ENCODE measurements around the gene EZH2.

EZH2 gene

GRCh38 chr7:148847815-148848734 is 36.0 kb downstream of the EZH2 start:
- H3K4me3 ChIP-seq (ENCODE audit: low read depth in 1 of 2, low read length in 2 of 2), result no peak overlapping the region
- no peaks in the 10 kb centered on the region for H3K36me3 ChIP-seq (ENCODE audit: control insufficient read depth in 1 of 2, insufficient read depth in 2 of 2, low read length in 2 of 2)
- H3K9ac ChIP-seq (ENCODE audit: low read depth in 1 of 2, low read length in 2 of 2), result no peak overlapping the region
- H3K27ac ChIP-seq (ENCODE audit: low read depth, low read length), result no peak overlapping the region
- H3K4me1 ChIP-seq (ENCODE audit: control insufficient read depth in 1 of 2, insufficient read depth in 2 of 2, low read length in 2 of 2), result peaks cover 0 to 3% of the 10 kb centered on the region in 2 donors
- H3K9me3 ChIP-seq (ENCODE audit: control insufficient read depth in 1 of 2, low read length in 2 of 2), result no peaks in the 10 kb centered on the region
- no peaks in the 10 kb centered on the region for H3K27me3 ChIP-seq (ENCODE audit: control insufficient read depth in 1 of 2, insufficient read depth in 2 of 2, low read length in 2 of 2)

- H3K4me1 ChIP-seq (ENCODE audit: control insufficient read depth in 1 of 2, insufficient read depth in 2 of 2, low read length in 2 of 2), result peaks cover 0 to 5% of the 10 kb centered on the region in 2 donors
- no peaks in the 10 kb centered on the region for H3K27me3 ChIP-seq (ENCODE audit: control insufficient read depth in 1 of 2, insufficient read depth in 2 of 2, low read length in 2 of 2)
- H3K4me3 ChIP-seq (ENCODE audit: low read depth in 1 of 2, low read length in 2 of 2), result no peak overlapping the region
- H3K36me3 ChIP-seq (ENCODE audit: control insufficient read depth in 1 of 2, insufficient read depth in 2 of 2, low read length in 2 of 2), result peaks cover 0 to 2% of the 10 kb centered on the region in 2 donors
- no peaks in the 10 kb centered on the region for H3K9me3 ChIP-seq (ENCODE audit: control insufficient read depth in 1 of 2, low read length in 2 of 2)
- H3K9ac ChIP-seq (ENCODE audit: low read depth in 1 of 2, low read length in 2 of 2), result no peak overlapping the region
- H3K27ac ChIP-seq (ENCODE audit: low read depth, low read length), result no peak overlapping the region
Measured at GRCh38 chr7:148838905-148839304, 45.2 kb downstream of the EZH2 start.

DNA sequence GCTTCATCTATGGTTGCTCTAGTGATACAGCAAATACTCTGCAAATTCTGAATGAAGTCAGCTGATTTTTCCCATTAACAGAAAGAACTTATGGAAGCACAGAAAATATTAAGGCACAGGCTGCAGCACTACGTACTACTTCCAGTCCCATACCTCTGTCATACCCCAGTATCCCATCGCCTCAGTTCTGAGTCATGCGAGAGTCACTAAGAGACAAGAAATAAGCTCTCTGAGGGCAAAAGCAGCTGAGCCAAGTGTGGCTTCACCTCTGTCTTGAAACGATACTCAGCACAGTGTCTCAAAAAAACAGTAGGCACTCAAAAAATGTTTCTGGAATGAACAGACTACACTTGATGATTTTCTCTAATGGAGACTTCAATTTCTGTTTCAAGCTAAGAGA is 48.2 kb downstream of the EZH2 start:
- H3K27ac ChIP-seq (ENCODE audit: low read depth, low read length), result no peak overlapping the region
- H3K36me3 ChIP-seq (ENCODE audit: control insufficient read depth in 1 of 2, insufficient read depth in 2 of 2, low read length in 2 of 2), result peaks cover 0 to 2% of the 10 kb centered on the region in 2 donors
- no peak overlapping the region for H3K4me3 ChIP-seq (ENCODE audit: low read depth in 1 of 2, low read length in 2 of 2)
- peaks cover 0 to 5% of the 10 kb centered on the region in 2 donors for H3K4me1 ChIP-seq (ENCODE audit: control insufficient read depth in 1 of 2, insufficient read depth in 2 of 2, low read length in 2 of 2)
- no peak overlapping the region for H3K9ac ChIP-seq (ENCODE audit: low read depth in 1 of 2, low read length in 2 of 2)
- no peaks in the 10 kb centered on the region for H3K27me3 ChIP-seq (ENCODE audit: control insufficient read depth in 1 of 2, insufficient read depth in 2 of 2, low read length in 2 of 2)
- no peaks in the 10 kb centered on the region for H3K9me3 ChIP-seq (ENCODE audit: control insufficient read depth in 1 of 2, low read length in 2 of 2)

DNA sequence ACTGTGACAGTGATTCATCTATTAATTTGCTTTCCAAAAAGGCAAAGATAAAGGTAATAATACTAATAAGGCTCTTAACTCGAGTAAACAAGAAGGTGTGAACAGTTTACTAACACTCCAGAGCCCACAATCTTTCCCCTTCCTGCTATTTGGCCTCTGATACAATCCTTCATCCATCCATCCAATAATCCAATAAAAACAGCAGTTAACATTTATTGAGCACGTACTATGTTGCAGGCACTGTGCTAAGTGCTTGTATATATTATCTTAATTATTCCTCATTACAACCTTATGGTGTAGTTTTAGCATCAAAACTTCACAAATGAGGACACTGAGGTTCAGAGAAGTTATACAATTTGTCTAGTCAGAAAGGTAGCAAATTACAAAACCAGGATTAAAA is 49.5 kb downstream of the EZH2 start:
- H3K4me1 ChIP-seq (ENCODE audit: control insufficient read depth in 1 of 2, insufficient read depth in 2 of 2, low read length in 2 of 2), result no peaks in the 10 kb centered on the region
- H3K27ac ChIP-seq (ENCODE audit: low read depth, low read length), result no peak overlapping the region
- no peak overlapping the region for H3K9ac ChIP-seq (ENCODE audit: low read depth in 1 of 2, low read length in 2 of 2)
- no peak overlapping the region for H3K4me3 ChIP-seq (ENCODE audit: low read depth in 1 of 2, low read length in 2 of 2)
- H3K36me3 ChIP-seq (ENCODE audit: control insufficient read depth in 1 of 2, insufficient read depth in 2 of 2, low read length in 2 of 2), result peaks cover 0 to 2% of the 10 kb centered on the region in 2 donors
- no peaks in the 10 kb centered on the region for H3K27me3 ChIP-seq (ENCODE audit: control insufficient read depth in 1 of 2, insufficient read depth in 2 of 2, low read length in 2 of 2)
- no peaks in the 10 kb centered on the region for H3K9me3 ChIP-seq (ENCODE audit: control insufficient read depth in 1 of 2, low read length in 2 of 2)

- H3K36me3 ChIP-seq (ENCODE audit: control insufficient read depth in 1 of 2, insufficient read depth in 2 of 2, low read length in 2 of 2), result peaks cover 7 to 16% of the 10 kb centered on the region in 2 donors
- no peaks in the 10 kb centered on the region for H3K9me3 ChIP-seq (ENCODE audit: control insufficient read depth in 1 of 2, low read length in 2 of 2)
- no peak overlapping the region for H3K4me3 ChIP-seq (ENCODE audit: low read depth in 1 of 2, low read length in 2 of 2)
- H3K27ac ChIP-seq (ENCODE audit: low read depth, low read length), result no peak overlapping the region
- no peaks in the 10 kb centered on the region for H3K27me3 ChIP-seq (ENCODE audit: control insufficient read depth in 1 of 2, insufficient read depth in 2 of 2, low read length in 2 of 2)
- H3K4me1 ChIP-seq (ENCODE audit: control insufficient read depth in 1 of 2, insufficient read depth in 2 of 2, low read length in 2 of 2), result no peaks in the 10 kb centered on the region
- H3K9ac ChIP-seq (ENCODE audit: low read depth in 1 of 2, low read length in 2 of 2), result no peak overlapping the region
Measured at GRCh38 chr7:148831782-148832181, 52.3 kb downstream of the EZH2 start.

DNA sequence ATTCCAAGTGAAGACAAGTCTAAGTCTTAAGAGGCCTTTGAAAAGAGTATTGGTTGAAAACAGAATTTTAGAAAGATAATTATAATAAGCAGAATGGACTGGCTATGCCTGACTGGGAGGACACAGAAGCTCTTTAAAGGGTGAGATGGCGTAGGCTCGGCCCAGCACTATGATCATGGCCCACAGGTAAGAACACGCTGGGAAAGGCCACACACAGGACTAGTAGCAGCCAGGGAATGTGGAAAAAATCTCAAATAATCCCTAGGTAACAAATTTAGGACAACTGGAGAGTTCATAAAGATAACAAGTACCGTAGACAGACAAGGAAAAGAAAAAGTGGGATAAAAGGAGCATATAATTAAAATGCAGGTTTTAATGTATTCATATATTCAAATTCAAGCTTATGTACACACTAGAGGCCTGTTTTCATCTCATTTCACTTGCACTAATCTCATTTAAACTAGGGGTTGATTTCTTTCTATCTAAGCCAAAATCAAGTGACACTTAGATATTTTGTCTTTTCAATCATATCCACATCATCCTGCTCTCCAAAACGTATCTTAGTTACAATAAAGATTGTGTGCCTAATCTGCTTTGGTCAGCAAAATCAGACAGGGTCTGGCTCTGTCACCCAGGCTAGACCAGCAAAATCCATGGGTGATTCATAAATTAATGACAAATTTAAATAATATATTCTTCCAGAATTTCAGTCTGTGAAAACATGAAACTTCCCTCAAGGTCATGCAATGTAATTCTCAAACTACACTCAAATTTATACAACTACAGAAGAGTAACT is 53.0 kb downstream of the EZH2 start:
- Histone ChIP-seq H3K36me3 (ENCODE audit: control insufficient read depth in 1 of 2, insufficient read depth in 2 of 2, low read length in 2 of 2) (peaks cover 7 to 18% of the 10 kb centered on the region in 2 donors), H3K27me3 (ENCODE audit: control insufficient read depth in 1 of 2, insufficient read depth in 2 of 2, low read length in 2 of 2) (no peaks in the 10 kb centered on the region), H3K4me3 (ENCODE audit: low read depth in 1 of 2, low read length in 2 of 2) (no peak overlapping the region), H3K9me3 (ENCODE audit: control insufficient read depth in 1 of 2, low read length in 2 of 2) (no peaks in the 10 kb centered on the region), H3K4me1 (ENCODE audit: control insufficient read depth in 1 of 2, insufficient read depth in 2 of 2, low read length in 2 of 2) (no peaks in the 10 kb centered on the region), H3K27ac (ENCODE audit: low read depth, low read length) (no peak overlapping the region), H3K9ac (ENCODE audit: low read depth in 1 of 2, low read length in 2 of 2) (no peak overlapping the region)

GRCh38 chr7:148828965-148829364 is 55.1 kb downstream of the EZH2 start:
- no peak overlapping the region for H3K4me3 ChIP-seq (ENCODE audit: low read depth in 1 of 2, low read length in 2 of 2)
- H3K36me3 ChIP-seq (ENCODE audit: control insufficient read depth in 1 of 2, insufficient read depth in 2 of 2, low read length in 2 of 2), result peaks cover 7 to 18% of the 10 kb centered on the region in 2 donors
- no peak overlapping the region for H3K9ac ChIP-seq (ENCODE audit: low read depth in 1 of 2, low read length in 2 of 2)
- no peaks in the 10 kb centered on the region for H3K9me3 ChIP-seq (ENCODE audit: control insufficient read depth in 1 of 2, low read length in 2 of 2)
- H3K27ac ChIP-seq (ENCODE audit: low read depth, low read length), result no peak overlapping the region
- no peaks in the 10 kb centered on the region for H3K4me1 ChIP-seq (ENCODE audit: control insufficient read depth in 1 of 2, insufficient read depth in 2 of 2, low read length in 2 of 2)
- H3K27me3 ChIP-seq (ENCODE audit: control insufficient read depth in 1 of 2, insufficient read depth in 2 of 2, low read length in 2 of 2), result no peaks in the 10 kb centered on the region

DNA sequence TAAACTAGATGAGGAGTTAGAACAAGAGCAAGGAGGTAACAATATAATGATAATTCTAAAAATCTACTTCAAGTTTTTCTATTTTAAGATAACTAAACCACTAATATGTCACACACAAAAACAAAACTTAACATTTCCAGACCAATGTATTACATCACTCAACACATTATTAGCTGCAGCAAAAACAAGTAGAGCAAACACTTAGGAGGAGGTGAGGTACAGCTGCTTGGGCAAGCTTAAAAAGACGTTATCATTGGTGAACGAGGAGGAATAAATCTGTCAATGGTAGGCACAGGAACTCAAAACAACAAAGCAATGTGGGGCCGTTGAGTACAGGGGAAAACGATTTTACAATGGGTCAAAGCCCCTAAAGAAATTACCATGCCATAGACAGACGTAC is 58.8 kb downstream of the EZH2 start:
- Histone ChIP-seq H3K4me3 (ENCODE audit: low read depth in 1 of 2, low read length in 2 of 2) (no peak overlapping the region), H3K36me3 (ENCODE audit: control insufficient read depth in 1 of 2, insufficient read depth in 2 of 2, low read length in 2 of 2) (peaks cover 7 to 21% of the 10 kb centered on the region in 2 donors), H3K9me3 (ENCODE audit: control insufficient read depth in 1 of 2, low read length in 2 of 2) (no peaks in the 10 kb centered on the region), H3K27me3 (ENCODE audit: control insufficient read depth in 1 of 2, insufficient read depth in 2 of 2, low read length in 2 of 2) (no peaks in the 10 kb centered on the region), H3K27ac (ENCODE audit: low read depth, low read length) (no peak overlapping the region), H3K4me1 (ENCODE audit: control insufficient read depth in 1 of 2, insufficient read depth in 2 of 2, low read length in 2 of 2) (no peaks in the 10 kb centered on the region), H3K9ac (ENCODE audit: low read depth in 1 of 2, low read length in 2 of 2) (no peak overlapping the region)

- Histone ChIP-seq H3K9me3 (ENCODE audit: control insufficient read depth in 1 of 2, low read length in 2 of 2) (no peaks in the 10 kb centered on the region), H3K4me1 (ENCODE audit: control insufficient read depth in 1 of 2, insufficient read depth in 2 of 2, low read length in 2 of 2) (no peaks in the 10 kb centered on the region)
Measured at GRCh38 chr7:148824864-148825263, 59.2 kb downstream of the EZH2 start.

GRCh38 chr7:148821422-148821821 is 62.7 kb downstream of the EZH2 start:
- no peaks in the 10 kb centered on the region for H3K4me1 ChIP-seq (ENCODE audit: control insufficient read depth in 1 of 2, insufficient read depth in 2 of 2, low read length in 2 of 2)
- no peak overlapping the region for H3K27ac ChIP-seq (ENCODE audit: low read depth, low read length)
- no peaks in the 10 kb centered on the region for H3K27me3 ChIP-seq (ENCODE audit: control insufficient read depth in 1 of 2, insufficient read depth in 2 of 2, low read length in 2 of 2)
- H3K4me3 ChIP-seq (ENCODE audit: low read depth in 1 of 2, low read length in 2 of 2), result no peak overlapping the region
- no peaks in the 10 kb centered on the region for H3K9me3 ChIP-seq (ENCODE audit: control insufficient read depth in 1 of 2, low read length in 2 of 2)
- H3K9ac ChIP-seq (ENCODE audit: low read depth in 1 of 2, low read length in 2 of 2), result no peak overlapping the region
- peaks cover 0 to 24% of the 10 kb centered on the region in 2 donors for H3K36me3 ChIP-seq (ENCODE audit: control insufficient read depth in 1 of 2, insufficient read depth in 2 of 2, low read length in 2 of 2)

More at GRCh38 chr7:148824864-148825263, 59.2 kb downstream of the EZH2 start:
- Histone ChIP-seq H3K27ac (ENCODE audit: low read depth, low read length) (no peak overlapping the region), H3K36me3 (ENCODE audit: control insufficient read depth in 1 of 2, insufficient read depth in 2 of 2, low read length in 2 of 2) (peaks cover 7 to 21% of the 10 kb centered on the region in 2 donors), H3K27me3 (ENCODE audit: control insufficient read depth in 1 of 2, insufficient read depth in 2 of 2, low read length in 2 of 2) (no peaks in the 10 kb centered on the region), H3K4me3 (ENCODE audit: low read depth in 1 of 2, low read length in 2 of 2) (no peak overlapping the region), H3K9ac (ENCODE audit: low read depth in 1 of 2, low read length in 2 of 2) (no peak overlapping the region)

Data from duodenal mucosa (tissue), 2 donors.